Suppressor macrophage treated with lipopolysaccharide for 4 hours (primary cell): Measurements from ENCODE around the gene DNAJC30.
A peak's percentile ranks its signal among the peaks of the same experiment; 100 is the strongest.

ENCODE experiments used
- DNase-seq: peaks from one replicate; pipeline ENCODE4 v3.0.0-alpha.2; 2020

The DNAJC30 gene

GRCh38 chr7:73646785-73647724 is 36.2 kb downstream of the DNAJC30 start:
- DNase-seq = no peak

- DNase-seq = peak; percentile 29
Observed at GRCh38 chr7:73645643-73646174, 37.5 kb downstream of the DNAJC30 start.

- no peak for DNase-seq
Observed at GRCh38 chr7:73644688-73645286, 38.5 kb downstream of the DNAJC30 start.

GRCh38 chr7:73642834-73643233 is 40.4 kb downstream of the DNAJC30 start:
- no peak for DNase-seq

- peak; percentile 22 for DNase-seq
Observed at GRCh38 chr7:73638911-73639310, 44.3 kb downstream of the DNAJC30 start.

GRCh38 chr7:73635428-73636200 is 47.6 kb downstream of the DNAJC30 start:
- DNase-seq = no peak

GRCh38 chr7:73633844-73634243 is 49.4 kb downstream of the DNAJC30 start:
- no peak for DNase-seq

GRCh38 chr7:73633323-73633722 is 49.9 kb downstream of the DNAJC30 start:
- DNase-seq = no peak

- no peak for DNase-seq
Observed at GRCh38 chr7:73631558-73631957, 51.7 kb downstream of the DNAJC30 start.
